ENCODE data around the gene RAB37.

Gene RAB37

GRCh38 chr17:74704544-74704943 lies 32.5 kb upstream of the RAB37 start:
- TF ChIP-seq POLR2A (IDR thresholded peaks at IDR 0.05; ENCODE audit: extremely low read depth, insufficient read length) (no peak), MAX (IDR thresholded peaks at IDR 0.05; ENCODE audit: low read depth, low read length) (no peak), CTCF (IDR thresholded peaks at IDR 0.05; ENCODE audit: low read depth, low read length) (no peak), MYC (IDR thresholded peaks at IDR 0.05; ENCODE audit: low read depth, low read length) (no peak)
- H3K4me3 ChIP-seq (ENCODE audit: low read depth, low read length) = no peak overlapping the region
- no peak for DNase-seq (ENCODE audit: low read depth)

- TF ChIP-seq MAX (IDR thresholded peaks at IDR 0.05; ENCODE audit: low read depth, low read length) = no peak
- no peak for DNase-seq (ENCODE audit: low read depth)
- H3K4me3 ChIP-seq (ENCODE audit: low read depth, low read length) = no peak overlapping the region
These were observed 25.8 kb upstream of the RAB37 start for GRCh38 chr17:74711058-74711824.

- TF ChIP-seq CTCF (IDR thresholded peaks at IDR 0.05; ENCODE audit: low read depth, low read length) (no peak), POLR2A (IDR thresholded peaks at IDR 0.05; ENCODE audit: extremely low read depth, insufficient read length) (no peak), MAX (IDR thresholded peaks at IDR 0.05; ENCODE audit: low read depth, low read length) (no peak), MYC (IDR thresholded peaks at IDR 0.05; ENCODE audit: low read depth, low read length) (no peak)
- peak overlapping the region; percentile 47 for H3K4me3 ChIP-seq (ENCODE audit: low read depth, low read length)
- no peak for DNase-seq (ENCODE audit: low read depth)
These were observed 24.8 kb upstream of the RAB37 start for GRCh38 chr17:74712301-74712700.

- no peak for TF ChIP-seq POLR2A (IDR thresholded peaks at IDR 0.05; ENCODE audit: extremely low read depth, insufficient read length)
- DNase-seq (ENCODE audit: low read depth) = peak; percentile 84
- H3K4me3 ChIP-seq (ENCODE audit: low read depth, low read length) = peak within 1 kb of the TSS; percentile 47
These were observed 24.3 kb upstream of the RAB37 start, which contains the start of gene CD300LF for GRCh38 chr17:74712756-74713155. TSS of gene CD300LF (minus strand) at chr17:74712923. CDS start at chr17:74712866, 57 bp downstream.

- peak; percentile 43 for DNase-seq (ENCODE audit: low read depth)
- TF ChIP-seq POLR2A (IDR thresholded peaks at IDR 0.05; ENCODE audit: extremely low read depth, insufficient read length) (no peak), MYC (IDR thresholded peaks at IDR 0.05; ENCODE audit: low read depth, low read length) (no peak), CTCF (IDR thresholded peaks at IDR 0.05; ENCODE audit: low read depth, low read length) (no peak), MAX (IDR thresholded peaks at IDR 0.05; ENCODE audit: low read depth, low read length) (no peak)
- no peak overlapping the region for H3K4me3 ChIP-seq (ENCODE audit: low read depth, low read length)
These were observed 23.8 kb upstream of the RAB37 start for GRCh38 chr17:74713171-74713755.

GRCh38 chr17:74715144-74715543 lies 21.9 kb upstream of the RAB37 start:
- H3K4me3 ChIP-seq (ENCODE audit: low read depth, low read length) = no peak overlapping the region
- TF ChIP-seq CTCF (IDR thresholded peaks at IDR 0.05; ENCODE audit: low read depth, low read length) (no peak), POLR2A (IDR thresholded peaks at IDR 0.05; ENCODE audit: extremely low read depth, insufficient read length) (no peak), MYC (IDR thresholded peaks at IDR 0.05; ENCODE audit: low read depth, low read length) (no peak), MAX (IDR thresholded peaks at IDR 0.05; ENCODE audit: low read depth, low read length) (no peak)
- DNase-seq (ENCODE audit: low read depth) = peak; percentile 18

All from NB4 (cell line).